Measurements from ENCODE around the gene ACTN1.

ACTN1 gene

GRCh38 chr14:68955851-68956179 is 23.3 kb downstream of the ACTN1 start:
- no peak for DNase-seq (ENCODE audit: low spot score)

DNA sequence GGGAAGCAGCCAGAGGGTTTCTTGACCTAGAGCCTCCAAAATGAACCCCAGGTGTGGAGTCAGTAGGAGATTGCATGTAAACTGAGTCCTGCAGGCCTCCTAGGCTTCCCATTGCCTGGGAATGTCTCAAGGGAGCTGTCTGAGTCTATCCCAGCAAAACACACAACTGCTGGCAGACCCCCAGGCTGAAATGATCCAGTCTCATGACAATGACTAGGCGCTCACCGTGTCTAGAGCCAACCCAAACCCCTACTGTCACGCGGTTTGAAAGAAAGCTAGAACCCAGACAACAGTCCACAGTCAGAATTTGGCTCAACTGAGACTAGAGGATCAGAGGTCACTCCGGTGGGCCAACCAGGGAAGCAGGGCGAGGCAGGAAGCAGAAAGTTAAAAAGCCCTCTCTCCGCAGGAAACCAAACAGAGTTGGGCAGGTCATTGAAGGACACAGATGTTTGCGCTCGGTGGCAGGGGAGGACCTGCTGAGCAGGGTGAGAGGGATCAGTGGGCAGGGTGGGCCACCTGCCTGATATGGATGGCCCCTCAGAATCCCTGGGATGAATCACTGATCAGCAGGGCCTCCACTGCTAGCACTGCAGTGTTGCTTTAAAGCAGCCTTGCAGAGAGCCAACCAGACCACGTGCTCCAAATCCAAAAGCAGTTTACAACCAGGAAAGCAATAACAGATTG is 23.8 kb downstream of the ACTN1 start:
- TF ChIP-seq, protein P1, sequence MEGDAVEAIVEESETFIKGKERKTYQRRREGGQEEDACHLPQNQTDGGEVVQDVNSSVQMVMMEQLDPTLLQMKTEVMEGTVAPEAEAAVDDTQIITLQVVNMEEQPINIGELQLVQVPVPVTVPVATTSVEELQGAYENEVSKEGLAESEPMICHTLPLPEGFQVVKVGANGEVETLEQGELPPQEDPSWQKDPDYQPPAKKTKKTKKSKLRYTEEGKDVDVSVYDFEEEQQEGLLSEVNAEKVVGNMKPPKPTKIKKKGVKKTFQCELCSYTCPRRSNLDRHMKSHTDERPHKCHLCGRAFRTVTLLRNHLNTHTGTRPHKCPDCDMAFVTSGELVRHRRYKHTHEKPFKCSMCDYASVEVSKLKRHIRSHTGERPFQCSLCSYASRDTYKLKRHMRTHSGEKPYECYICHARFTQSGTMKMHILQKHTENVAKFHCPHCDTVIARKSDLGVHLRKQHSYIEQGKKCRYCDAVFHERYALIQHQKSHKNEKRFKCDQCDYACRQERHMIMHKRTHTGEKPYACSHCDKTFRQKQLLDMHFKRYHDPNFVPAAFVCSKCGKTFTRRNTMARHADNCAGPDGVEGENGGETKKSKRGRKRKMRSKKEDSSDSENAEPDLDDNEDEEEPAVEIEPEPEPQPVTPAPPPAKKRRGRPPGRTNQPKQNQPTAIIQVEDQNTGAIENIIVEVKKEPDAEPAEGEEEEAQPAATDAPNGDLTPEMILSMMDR (IDR thresholded peaks at IDR 0.05; ENCODE audit: extremely low read depth, missing control alignments) = no peak
- no peak for DNase-seq (ENCODE audit: low spot score)

More at GRCh38 chr14:68955851-68956179, 23.3 kb downstream of the ACTN1 start:
- TF ChIP-seq, protein P1 (IDR thresholded peaks at IDR 0.05; ENCODE audit: extremely low read depth, missing control alignments) = no peak

DNA sequence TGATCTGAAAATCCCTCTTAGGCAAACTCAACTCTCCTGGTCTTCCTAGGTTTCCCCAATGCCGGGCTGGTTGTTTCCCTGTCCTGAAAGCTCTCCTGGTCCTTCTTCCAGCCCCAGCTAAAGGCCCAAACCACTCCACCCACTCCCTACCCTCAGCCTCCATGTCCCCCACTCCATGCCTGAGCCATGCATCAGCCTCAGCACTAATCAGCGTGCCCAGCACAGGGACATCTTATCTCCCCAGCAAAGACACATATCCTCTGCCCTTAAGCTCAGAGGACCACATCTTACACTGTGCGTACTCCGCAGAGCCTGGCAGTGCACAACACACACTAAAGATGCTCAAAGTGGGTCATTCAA is 25.9 kb downstream of the ACTN1 start:
- TF ChIP-seq, protein P1 (IDR thresholded peaks at IDR 0.05; ENCODE audit: extremely low read depth, missing control alignments) = no peak
- no peak for DNase-seq (ENCODE audit: low spot score)

DNA sequence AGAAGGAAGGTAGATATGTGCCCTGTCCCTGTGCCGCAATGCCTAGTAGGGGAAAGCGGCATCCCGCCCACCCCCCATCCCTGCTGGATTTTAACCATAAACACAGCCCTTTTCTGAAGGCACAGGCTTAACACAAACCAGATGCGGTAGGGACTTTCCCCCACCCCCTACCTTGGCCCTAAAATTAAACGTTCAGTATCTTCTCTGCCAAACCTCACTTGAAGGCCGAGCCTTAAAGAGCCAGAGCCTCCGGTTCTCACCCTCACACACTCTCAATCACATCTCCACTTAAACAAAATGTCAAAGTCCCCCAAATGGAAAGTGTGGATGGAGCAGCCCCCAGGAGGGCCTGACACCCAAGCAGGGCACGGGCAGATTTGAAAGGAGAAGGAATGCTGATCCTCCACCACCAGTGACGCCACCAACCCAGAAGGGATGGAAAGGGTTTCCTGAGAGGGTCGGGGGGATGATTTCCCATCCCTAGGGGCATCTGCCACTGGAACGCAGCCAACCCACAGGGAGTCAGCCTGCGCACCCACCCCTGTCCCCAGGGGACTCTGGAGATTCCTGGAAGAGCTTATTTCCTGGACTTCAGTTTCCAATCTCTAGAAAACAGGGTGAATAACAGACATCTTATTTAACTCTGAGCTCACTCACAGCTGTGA is 26.4 kb downstream of the ACTN1 start:
- TF ChIP-seq, protein P1 (IDR thresholded peaks at IDR 0.05; ENCODE audit: extremely low read depth, missing control alignments) = no peak
- DNase-seq (ENCODE audit: low spot score) = no peak

GRCh38 chr14:68951800-68952530 is 27.1 kb downstream of the ACTN1 start:
- DNase-seq (ENCODE audit: low spot score) = no peak

GRCh38 chr14:68951035-68951797 is 27.9 kb downstream of the ACTN1 start:
- no peak for DNase-seq (ENCODE audit: low spot score)
- TF ChIP-seq, protein P1 (IDR thresholded peaks at IDR 0.05; ENCODE audit: extremely low read depth, missing control alignments) = no peak

More at GRCh38 chr14:68951800-68952530, 27.1 kb downstream of the ACTN1 start:
- TF ChIP-seq, protein P1 (IDR thresholded peaks at IDR 0.05; ENCODE audit: extremely low read depth, missing control alignments) = no peak

All from GM20000 (cell line).